Panc1 (cell line): ENCODE measurements around the gene CLC. TPM values are rescaled to one million over a fixed set of nuclear protein-coding genes. Genes with fewer than 3 reads are reported as not detected.

Source experiments
- ATAC-seq: fragments of 200-7000 bp; cut with Tn5 transposase; 2 replicates; pipeline ENCODE4 v1.9.1; 2020; ENCODE audit warnings: mild to moderate bottlenecking, moderate library complexity
- Bru-seq: library from RNA; stranded (reverse); fragments of 400-500 nt; gene quantifications from one replicate; lab custom pipeline; 2021; lab: Mats Ljungman, UMichigan
- BruChase-seq, 2 experiments: library from RNA; stranded (reverse); fragments of 400-500 nt; gene quantifications; one replicate each; lab custom pipeline; 2021; lab: Mats Ljungman, UMichigan
- BruUV-seq: library from RNA; stranded (reverse); fragments of 400-500 nt; replicated peaks from 2 replicates; lab custom pipeline; 2021; lab: Mats Ljungman, UMichigan
- CTCF ChIA-PET: fragments of 300-600 bp; sonication (Branson Sonifier 250); formaldehyde crosslinking; loops from one replicate; lab custom pipeline; 2022; ENCODE audit warnings: antibody characterized with exemption; lab: Charles Lee
- POLR2A ChIA-PET: fragments of 300-600 bp; sonication (Branson Sonifier 250); formaldehyde crosslinking; loops from one replicate; lab custom pipeline; 2022; ENCODE audit warnings: antibody characterized with exemption; lab: Charles Lee
- DNase-seq: peaks from one replicate; pipeline ENCODE4 v3.0.0-alpha.2; 2010; ENCODE audit warnings: low read depth, low spot score
- H3K27ac ChIP-seq: 2 replicates; pipeline ENCODE4 v1.5.1; 2011; ENCODE audit warnings: mild to moderate bottlenecking, low read length, inconsistent platforms
- H3K27me3 ChIP-seq: fragments of 200-500 bp; sonication (Bioruptor generic); 2 replicates; pipeline ENCODE4 v1.6.0; 2014; ENCODE audit warnings: low read length, inconsistent platforms; ENCODE audit not compliant: control insufficient read depth, insufficient read depth
- H3K36me3 ChIP-seq: fragments of 200-500 bp; sonication (Bioruptor generic); 2 replicates; pipeline ENCODE4 v1.5.1; 2014; ENCODE audit warnings: inconsistent platforms, mild to moderate bottlenecking, low read length, moderate library complexity; ENCODE audit not compliant: control insufficient read depth, insufficient read depth
- H3K4me1 ChIP-seq: 2 replicates; pipeline ENCODE4 v1.5.1; 2011; ENCODE audit warnings: inconsistent platforms, mild to moderate bottlenecking, low read length, moderate library complexity; ENCODE audit not compliant: control insufficient read depth, insufficient read depth
- H3K4me3 ChIP-seq, 2 experiments: 2 replicates each; pipeline ENCODE4 v1.5.1; 2011 to 2012; ENCODE audit warnings: low read depth in 2 of 2, low read length in 2 of 2, mild to moderate bottlenecking in 2 of 2, inconsistent platforms in 1 of 2, moderate library complexity in 1 of 2
- H3K9me3 ChIP-seq: fragments of 200-500 bp; sonication (Bioruptor generic); 2 replicates; pipeline ENCODE4 v1.5.1; 2014; ENCODE audit warnings: low read depth, mild to moderate bottlenecking, inconsistent platforms, low read length, moderate library complexity; ENCODE audit not compliant: control insufficient read depth, insufficient read depth
- CTCF ChIP-seq: fragments of 450-650 bp; IDR thresholded peaks from 2 replicates; pipeline ENCODE4 v1.5.1; 2017; ENCODE audit warnings: mild to moderate bottlenecking
- POLR2AphosphoS5 ChIP-seq: IDR thresholded peaks from 2 replicates; pipeline ENCODE4 v1.6.1; 2012; ENCODE audit warnings: mild to moderate bottlenecking, low read depth, low read length, moderate library complexity
- REST ChIP-seq, 2 experiments: IDR thresholded peaks; 2 replicates each; pipeline ENCODE4 v1.6.1; 2011 to 2012; ENCODE audit warnings: low read depth in 2 of 2, control low read depth in 1 of 2, low read length in 1 of 2, mild to moderate bottlenecking in 1 of 2, moderate library complexity in 1 of 2; ENCODE audit not compliant: insufficient read depth in 1 of 2
- SIN3A ChIP-seq: IDR thresholded peaks from 2 replicates; pipeline ENCODE4 v1.6.1; 2012; ENCODE audit warnings: low read depth, mild to moderate bottlenecking, low read length, moderate library complexity, borderline replicate concordance; ENCODE audit not compliant: insufficient read depth
- TCF7L2 ChIP-seq: IDR thresholded peaks from 2 replicates; pipeline ENCODE4 v1.6.1; 2011; ENCODE audit warnings: mild to moderate bottlenecking, low read depth, low read length, inconsistent platforms
- in situ Hi-C: cut with HindIII; loops from 2 replicates; pipeline ENCODE4 v1.10.0; 2016; ENCODE audit warnings: low sequenced_read_pairs, low pct_unique_long_range_greater_than_20kb
- intact Hi-C: fragments of 100-400 bp; cut with micrococcal nuclease; formaldehyde crosslinking; loops from one replicate; pipeline ENCODE4 v1.10.0; 2022; ENCODE audit not compliant: unreplicated experiment
- long read RNA-seq: library from polyadenylated mRNA; unstranded; transcript quantifications from one replicate; pipeline ENCODE4 v2.0.0, GENCODE V29; 2021; ENCODE audit not compliant: unreplicated experiment
- polyA plus RNA-seq: library from polyadenylated mRNA; unstranded; fragments of >200 nt; gene quantifications from one replicate; pipeline ENCODE4 v1.2.1, GENCODE V29; 2012; ENCODE audit warnings: missing spikeins; ENCODE audit not compliant: insufficient read length
- total RNA-seq: library from RNA; stranded (reverse); gene quantifications from one replicate; pipeline ENCODE4 v1.2.1, GENCODE V29; 2021; ENCODE audit not compliant: unreplicated experiment

CLC gene
- not detected for total RNA-seq
- not detected for polyA plus RNA-seq
- percentile 12 among the genes with signal in this experiment for Bru-seq, nascent RNA
- BruChase-seq, experiment 1, labeled RNA remaining after a 2-hour chase: percentile 12 among the genes with signal in this experiment
- percentile 11 among the genes with signal in this experiment for BruChase-seq, experiment 2, labeled RNA remaining after a 6-hour chase
- long read RNA-seq: 0 reads

- intact Hi-C loops: no loop called here
- TF ChIP-seq REST (IDR thresholded peaks at IDR 0.05; ENCODE audit: insufficient read depth in 1 of 2, low read depth in 2 of 2, low read length in 1 of 2) (no peak), POLR2AphosphoS5 (no peak), CTCF (no peak), TCF7L2 (no peak), SIN3A (no peak)
- Histone ChIP-seq H3K4me1 (no peaks in the 10 kb centered on the region), H3K27me3 (peaks cover 81% of the 10 kb centered on the region), H3K9me3 (no peaks in the 10 kb centered on the region), H3K4me3 (no peak within 1 kb of the TSS), H3K36me3 (no peaks in the 10 kb centered on the region), H3K27ac (no peak within 1 kb of the TSS)
- ATAC-seq: peak; percentile 4
- in situ Hi-C loops: no loop called here
- ChIA-PET CTCF (interaction anchor here (0.5 kb wide), 2 partner anchors 186 to 264 kb away, joined by 3 to 9 read pairs; no protein-coding TSS in a partner anchor), POLR2A (interaction anchor here (0.6 to 0.7 kb wide), 2 partner anchors 157 to 463 kb away, joined by 3 read pairs; no protein-coding TSS in a partner anchor)
- DNase-seq: no peak
- BruUV-seq: no TSS peak
Measured at GRCh38 chr19:39737891-39738290, at the start of gene CLC. Gene CLC, minus strand, starts transcription at chr19:39738029. Its CDS starts 77 bp downstream, at chr19:39737952.

- no peak for ATAC-seq
- no peak overlapping the region for H3K4me3 ChIP-seq
- no peaks in the 10 kb centered on the region for H3K36me3 ChIP-seq
- intact Hi-C loops (no loop called here), in situ Hi-C loops (loop anchor here (5.0 to 25.0 kb wide), 12 partner anchors 34 to 1256 kb away; partner anchors contain the start of genes LGALS7B and MAP3K10)
- ChIA-PET CTCF (interaction anchor here (0.6 to 11.6 kb wide), 7 partner anchors 10 to 64 kb away, joined by 3 to 207 read pairs (median 10); no protein-coding TSS in a partner anchor), POLR2A (interaction anchor here (0.5 to 0.7 kb wide), 2 partner anchors 14 to 501 kb away, joined by 3 read pairs; no protein-coding TSS in a partner anchor)
- H3K27ac ChIP-seq: no peak overlapping the region
- DNase-seq: no peak
- H3K4me1 ChIP-seq: no peaks in the 10 kb centered on the region
- peaks cover 87% of the 10 kb centered on the region for H3K27me3 ChIP-seq
- TF ChIP-seq TCF7L2 (no peak), POLR2AphosphoS5 (no peak)
- no peaks in the 10 kb centered on the region for H3K9me3 ChIP-seq
- BruUV-seq: no TSS peak
Measured at GRCh38 chr19:39780894-39781293, 43.1 kb upstream of the CLC start.
